Skeletal muscle tissue (tissue), 4 donors: Measurements from ENCODE around the gene ODAD3. TPM values are rescaled to one million over a fixed set of nuclear protein-coding genes. Genes with fewer than 3 reads are reported as not detected.
"Not testable (repeated sequence)": the region's sequence is repeated elsewhere in the genome, so short reads cannot be mapped to it uniquely, and the experiment has no call there.

Source experiments
- H3K27ac ChIP-seq: one replicate; pipeline ENCODE4 v1.7.0; 2013; ENCODE audit warnings: mild to moderate bottlenecking, low read depth, low read length, inconsistent platforms
- H3K27me3 ChIP-seq, 3 donors: one replicate each; pipeline ENCODE4 v1.7.0; 2013; ENCODE audit warnings: low read length in 3 of 3; ENCODE audit not compliant: control insufficient read depth in 3 of 3, insufficient read depth in 3 of 3
- H3K36me3 ChIP-seq, 3 donors: one replicate each; pipeline ENCODE4 v1.7.0; 2013; ENCODE audit warnings: low read length in 3 of 3; ENCODE audit not compliant: control insufficient read depth in 3 of 3, insufficient read depth in 3 of 3
- H3K4me1 ChIP-seq, 3 donors: one replicate each; pipeline ENCODE4 v1.7.0; 2013; ENCODE audit warnings: low read length in 3 of 3, mild to moderate bottlenecking in 3 of 3; ENCODE audit not compliant: control insufficient read depth in 3 of 3, insufficient read depth in 3 of 3
- H3K4me3 ChIP-seq, 3 donors: one replicate each; pipeline ENCODE4 v1.7.0; 2013; ENCODE audit warnings: low read length in 3 of 3
- H3K9ac ChIP-seq, 3 donors: one replicate each; pipeline ENCODE4 v1.7.0; 2013; ENCODE audit warnings: low read length in 3 of 3, mild to moderate bottlenecking in 3 of 3, moderate library complexity in 2 of 3, low read depth in 1 of 3
- H3K9me3 ChIP-seq, 3 donors: one replicate each; pipeline ENCODE4 v1.7.0; 2013; ENCODE audit warnings: low read length in 3 of 3; ENCODE audit not compliant: control insufficient read depth in 3 of 3
- total RNA-seq: library from RNA; depleted of rRNA; stranded (reverse); fragments of >200 nt; gene quantifications from one replicate; pipeline ENCODE4 v1.2.3, GENCODE V29; 2014
- donor health status: Osteomylitis.

The ODAD3 gene
- total RNA-seq, 1 donor from 2014 or later = not detected

GRCh38 chr19:11444059-11444458 is 9.1 kb upstream of the ODAD3 start:
- Histone ChIP-seq H3K4me3 (no peak overlapping the region), H3K9ac (peak overlapping the region in 2 of 3 donors; percentile 40 to 43), H3K9me3 (no peaks in the 10 kb centered on the region), H3K27ac (no peak overlapping the region), H3K4me1 (no peaks in the 10 kb centered on the region), H3K27me3 (no peaks in the 10 kb centered on the region), H3K36me3 (peaks cover 33 to 48% (median 36%) of the 10 kb centered on the region in 3 donors)

GRCh38 chr19:11437955-11438354 is 3.0 kb upstream of the ODAD3 start:
- no peaks in the 10 kb centered on the region for H3K9me3 ChIP-seq
- peaks cover 16 to 21% (median 17%) of the 10 kb centered on the region in 3 donors for H3K4me1 ChIP-seq
- no peak overlapping the region for H3K9ac ChIP-seq
- H3K27ac ChIP-seq = no peak overlapping the region
- no peak overlapping the region for H3K4me3 ChIP-seq
- peaks cover 36 to 38% (median 37%) of the 10 kb centered on the region in 3 donors for H3K36me3 ChIP-seq
- H3K27me3 ChIP-seq = no peaks in the 10 kb centered on the region

DNA sequence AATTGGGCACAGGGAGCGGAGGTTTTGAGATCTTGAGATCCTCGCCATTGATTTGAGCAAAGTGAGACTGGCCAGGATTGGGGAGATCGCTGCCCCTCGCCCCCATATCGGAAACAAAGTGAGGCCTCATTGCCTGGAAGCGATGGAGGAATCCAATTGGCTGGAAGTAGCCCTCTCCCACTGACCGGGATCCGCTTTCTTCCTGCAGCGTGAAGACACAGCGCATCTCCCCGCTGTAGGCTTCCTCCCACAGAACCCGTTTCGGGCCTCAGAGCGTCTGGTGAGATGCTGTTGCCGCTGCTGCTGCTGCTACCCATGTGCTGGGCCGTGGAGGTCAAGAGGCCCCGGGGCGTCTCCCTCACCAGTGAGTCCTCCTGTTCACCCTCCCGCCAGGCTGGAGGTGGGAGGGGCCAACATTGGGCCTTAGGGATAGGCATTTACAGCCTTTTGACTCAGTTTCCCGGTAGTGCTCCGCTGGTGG is 952 bp upstream of the ODAD3 start:
- no peaks in the 10 kb centered on the region for H3K27me3 ChIP-seq

GRCh38 chr19:11434703-11435056 is 241 bp downstream of the ODAD3 start:
- peaks cover 16 to 20% (median 20%) of the 10 kb centered on the region in 3 donors for H3K36me3 ChIP-seq
- H3K9ac ChIP-seq = peak overlapping the region; percentile 45 to 91 (median 65)

More for the DNA sequence above, 952 bp upstream of the ODAD3 start:
- peak overlapping the region; percentile 97 to 99 (median 99) for H3K4me3 ChIP-seq
- no peaks in the 10 kb centered on the region for H3K9me3 ChIP-seq
- peak overlapping the region; percentile 72 to 91 (median 91) for H3K9ac ChIP-seq
- H3K27ac ChIP-seq = peak overlapping the region; percentile 70
- H3K36me3 ChIP-seq = peaks cover 18 to 23% (median 22%) of the 10 kb centered on the region in 3 donors
- H3K4me1 ChIP-seq = peaks cover 16 to 21% (median 17%) of the 10 kb centered on the region in 3 donors

GRCh38 chr19:11433526-11433925 is 1.4 kb downstream of the ODAD3 start:
- H3K27ac ChIP-seq = not testable (repeated sequence)
- Histone ChIP-seq H3K36me3 (peaks cover 10 to 19% (median 15%) of the 10 kb centered on the region in 3 donors), H3K4me1 (peaks cover 16 to 21% (median 17%) of the 10 kb centered on the region in 3 donors)

More at GRCh38 chr19:11434703-11435056, 241 bp downstream of the ODAD3 start:
- Histone ChIP-seq H3K27ac (peak overlapping the region; percentile 70), H3K27me3 (peaks cover 0 to 6% (median 0%) of the 10 kb centered on the region in 3 donors), H3K4me3 (peak overlapping the region; percentile 97 to 99 (median 99)), H3K9me3 (no peaks in the 10 kb centered on the region), H3K4me1 (peaks cover 16 to 21% (median 17%) of the 10 kb centered on the region in 3 donors)

GRCh38 chr19:11426656-11427055 is 8.3 kb downstream of the ODAD3 start:
- Histone ChIP-seq H3K27ac (no peak overlapping the region), H3K4me1 (peaks cover 0 to 10% (median 6%) of the 10 kb centered on the region in 3 donors), H3K9ac (no peak overlapping the region), H3K27me3 (peaks cover 16 to 29% (median 21%) of the 10 kb centered on the region in 3 donors), H3K9me3 (no peaks in the 10 kb centered on the region), H3K4me3 (no peak overlapping the region), H3K36me3 (no peaks in the 10 kb centered on the region)

More at GRCh38 chr19:11433526-11433925, 1.4 kb downstream of the ODAD3 start:
- H3K9me3 ChIP-seq, H3K4me3 ChIP-seq, H3K9ac ChIP-seq, H3K27me3 ChIP-seq: not testable (repeated sequence)

GRCh38 chr19:11425719-11426457 is 9.0 kb downstream of the ODAD3 start:
- Histone ChIP-seq H3K27me3 (peaks cover 24 to 37% (median 29%) of the 10 kb centered on the region in 3 donors), H3K36me3 (no peaks in the 10 kb centered on the region), H3K4me3 (no peak overlapping the region), H3K9ac (no peak overlapping the region), H3K27ac (no peak overlapping the region), H3K4me1 (peaks cover 1 to 16% (median 14%) of the 10 kb centered on the region in 3 donors), H3K9me3 (no peaks in the 10 kb centered on the region)

DNA sequence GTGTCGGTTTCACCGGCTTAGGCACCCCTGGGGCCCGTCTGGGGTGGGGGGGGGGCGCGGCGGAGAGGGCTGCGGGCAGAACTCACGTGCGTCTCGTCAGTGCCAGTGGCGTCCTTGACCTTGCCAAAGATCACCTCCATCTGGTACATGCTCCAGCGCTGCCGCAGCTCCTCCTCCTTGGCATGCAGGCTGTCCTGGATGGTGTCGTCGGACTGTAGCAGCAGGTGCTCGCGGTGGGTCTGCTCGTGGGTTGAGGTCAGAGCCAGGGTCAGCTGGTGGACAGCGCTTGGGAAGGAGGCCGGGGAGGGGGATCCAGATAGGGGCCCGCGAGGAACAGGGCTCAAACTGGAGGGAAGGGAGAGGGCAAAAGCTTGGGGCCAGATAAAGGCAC is 11.1 kb downstream of the ODAD3 start:
- H3K27ac ChIP-seq = no peak overlapping the region
- no peaks in the 10 kb centered on the region for H3K9me3 ChIP-seq
- no peaks in the 10 kb centered on the region for H3K36me3 ChIP-seq
- no peak overlapping the region for H3K4me3 ChIP-seq
- no peak overlapping the region for H3K9ac ChIP-seq
- peaks cover 7 to 20% (median 16%) of the 10 kb centered on the region in 3 donors for H3K4me1 ChIP-seq
- peaks cover 40 to 48% (median 46%) of the 10 kb centered on the region in 3 donors for H3K27me3 ChIP-seq

GRCh38 chr19:11423164-11423790 is 11.6 kb downstream of the ODAD3 start:
- H3K4me3 ChIP-seq = no peak overlapping the region
- no peaks in the 10 kb centered on the region for H3K9me3 ChIP-seq
- H3K36me3 ChIP-seq = no peaks in the 10 kb centered on the region
- H3K27ac ChIP-seq = no peak overlapping the region
- peaks cover 8 to 23% (median 16%) of the 10 kb centered on the region in 3 donors for H3K4me1 ChIP-seq
- H3K27me3 ChIP-seq = peaks cover 45 to 53% (median 50%) of the 10 kb centered on the region in 3 donors
- no peak overlapping the region for H3K9ac ChIP-seq
